Measurements from ENCODE around the gene RLIM.

DNA sequence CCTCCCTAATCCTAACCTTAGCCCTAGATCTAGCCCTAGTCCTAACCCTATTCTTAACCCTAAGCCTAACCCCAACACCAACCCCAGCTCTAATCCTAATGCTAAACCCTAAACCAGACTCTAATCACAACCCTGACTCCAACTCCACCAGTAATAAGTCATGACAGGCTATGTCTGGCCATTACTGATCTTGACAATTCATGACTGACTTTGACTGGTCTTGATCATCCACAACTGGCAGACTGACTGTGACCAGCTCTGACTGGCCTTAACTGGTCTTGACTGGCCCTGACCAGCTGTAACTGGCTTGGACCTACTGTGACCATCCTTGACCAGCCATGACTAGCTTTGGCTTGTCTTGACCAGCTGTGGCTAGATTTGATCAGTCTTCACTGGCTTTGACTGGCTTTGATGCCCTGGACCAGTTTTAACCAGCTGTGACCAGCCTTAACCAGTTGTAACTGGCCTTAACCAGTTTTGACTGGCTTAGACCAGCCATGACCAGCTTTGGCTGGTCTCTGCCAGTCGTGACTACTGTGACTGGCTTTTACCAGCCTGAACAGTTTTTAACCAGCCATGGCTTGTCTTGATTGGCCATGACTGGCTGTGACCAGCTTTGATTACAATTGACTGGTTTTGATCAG is 68.4 kb downstream of the RLIM start:
- TF ChIP-seq CTCF (IDR thresholded peaks at IDR 0.05; ENCODE audit: low read length) = no peak
- TF ChIP-seq EZH2phosphoT487 (IDR thresholded peaks at IDR 0.05; ENCODE audit: low read length) = no peak
